Peyer's patch (tissue), 4 donors: ENCODE data around the gene LEPROT. TPM values are rescaled to one million over a fixed set of nuclear protein-coding genes. Genes with fewer than 3 reads are reported as not detected.
A peak's percentile ranks its signal among the peaks of the same experiment; 100 is the strongest.

Experiments used
- DNase-seq, 3 donors: peaks; one replicate each; pipeline ENCODE4 v3.0.0-alpha.2; 2017 to 2019
- H3K27ac ChIP-seq, 4 donors: fragments of 200-600 bp; sonication (generic); one replicate each; pipeline ENCODE4 v1.5.1; 2016 to 2019
- H3K27me3 ChIP-seq, 2 donors: fragments of 200-600 bp; sonication (generic); one replicate each; pipeline ENCODE4 v1.5.1; 2019
- H3K36me3 ChIP-seq, 3 donors: fragments of 200-600 bp; sonication (generic); one replicate each; pipeline ENCODE4 v1.5.1; 2016 to 2019
- H3K4me1 ChIP-seq, 4 donors: fragments of 200-600 bp; sonication (generic); one replicate each; pipeline ENCODE4 v1.5.1; 2016 to 2019
- H3K4me3 ChIP-seq, 4 donors: fragments of 200-600 bp; sonication (generic); 1 replicate in 3 of 4; 2 replicates in 1 of 4; pipeline ENCODE4 v1.5.1; 2016 to 2019; ENCODE audit warnings: mild to moderate bottlenecking in 1 of 4
- H3K9me3 ChIP-seq, 4 donors: fragments of 200-600 bp; sonication (generic); one replicate each; pipeline ENCODE4 v1.5.1; 2016 to 2019; ENCODE audit warnings: mild to moderate bottlenecking in 1 of 4
- POLR2A ChIP-seq, 2 donors: fragments of 450-650 bp; IDR thresholded peaks; one replicate each; pipeline ENCODE4 v1.5.1; 2017; ENCODE audit warnings: antibody characterized with exemption in 2 of 2, mild to moderate bottlenecking in 2 of 2, moderate library complexity in 2 of 2
- total RNA-seq, 4 donors: library from RNA; depleted of rRNA; stranded (reverse); fragments of >200 nt; gene quantifications; one replicate each; pipeline ENCODE4 v1.1.0, GENCODE V29; 2016
- TF ChIP-seq, protein P1 (sequence below), 6 experiments: fragments of 450-650 bp in 4 of 6; fragments of 200-600 bp in 2 of 6; sonication (generic) in 1 of 6; IDR thresholded peaks; one replicate each; pipeline ENCODE4 v1.5.1; 2017 to 2019; ENCODE audit warnings: antibody characterized with exemption in 6 of 6, mild to moderate bottlenecking in 3 of 6, moderate library complexity in 1 of 6

LEPROT gene
- total RNA-seq, 4 donors from 2014 or later = 19.8 to 52.5 (median 40.3) TPM

DNA sequence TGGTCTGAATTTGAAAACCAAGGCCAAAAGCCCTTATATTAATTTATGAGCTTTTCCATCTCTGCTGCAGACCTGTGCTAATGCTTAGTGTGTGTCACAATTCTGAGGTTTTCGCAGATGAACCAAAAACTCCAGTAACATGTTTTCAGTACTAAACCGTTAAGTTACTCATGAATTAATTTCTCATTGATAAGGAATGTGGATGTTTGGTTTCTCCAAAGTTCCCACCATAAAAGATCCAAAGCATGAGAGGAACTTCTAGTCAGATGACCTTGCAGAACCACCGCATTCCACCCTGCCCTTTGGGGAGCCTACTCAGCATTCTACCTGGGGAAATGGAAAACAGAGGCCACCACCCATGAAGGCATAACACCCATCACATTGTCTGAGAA lies 7.5 kb upstream of the LEPROT start:
- Histone ChIP-seq H3K27me3 (no peaks in the 10 kb centered on the region), H3K4me1 (no peaks in the 10 kb centered on the region), H3K4me3 (no peak overlapping the region), H3K36me3 (no peaks in the 10 kb centered on the region), H3K27ac (no peak overlapping the region), H3K9me3 (no peaks in the 10 kb centered on the region)
- no peak for DNase-seq
- TF ChIP-seq, protein P1, sequence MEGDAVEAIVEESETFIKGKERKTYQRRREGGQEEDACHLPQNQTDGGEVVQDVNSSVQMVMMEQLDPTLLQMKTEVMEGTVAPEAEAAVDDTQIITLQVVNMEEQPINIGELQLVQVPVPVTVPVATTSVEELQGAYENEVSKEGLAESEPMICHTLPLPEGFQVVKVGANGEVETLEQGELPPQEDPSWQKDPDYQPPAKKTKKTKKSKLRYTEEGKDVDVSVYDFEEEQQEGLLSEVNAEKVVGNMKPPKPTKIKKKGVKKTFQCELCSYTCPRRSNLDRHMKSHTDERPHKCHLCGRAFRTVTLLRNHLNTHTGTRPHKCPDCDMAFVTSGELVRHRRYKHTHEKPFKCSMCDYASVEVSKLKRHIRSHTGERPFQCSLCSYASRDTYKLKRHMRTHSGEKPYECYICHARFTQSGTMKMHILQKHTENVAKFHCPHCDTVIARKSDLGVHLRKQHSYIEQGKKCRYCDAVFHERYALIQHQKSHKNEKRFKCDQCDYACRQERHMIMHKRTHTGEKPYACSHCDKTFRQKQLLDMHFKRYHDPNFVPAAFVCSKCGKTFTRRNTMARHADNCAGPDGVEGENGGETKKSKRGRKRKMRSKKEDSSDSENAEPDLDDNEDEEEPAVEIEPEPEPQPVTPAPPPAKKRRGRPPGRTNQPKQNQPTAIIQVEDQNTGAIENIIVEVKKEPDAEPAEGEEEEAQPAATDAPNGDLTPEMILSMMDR (IDR thresholded peaks at IDR 0.05) = no peak
- no peak for TF ChIP-seq POLR2A (IDR thresholded peaks at IDR 0.05)

DNA sequence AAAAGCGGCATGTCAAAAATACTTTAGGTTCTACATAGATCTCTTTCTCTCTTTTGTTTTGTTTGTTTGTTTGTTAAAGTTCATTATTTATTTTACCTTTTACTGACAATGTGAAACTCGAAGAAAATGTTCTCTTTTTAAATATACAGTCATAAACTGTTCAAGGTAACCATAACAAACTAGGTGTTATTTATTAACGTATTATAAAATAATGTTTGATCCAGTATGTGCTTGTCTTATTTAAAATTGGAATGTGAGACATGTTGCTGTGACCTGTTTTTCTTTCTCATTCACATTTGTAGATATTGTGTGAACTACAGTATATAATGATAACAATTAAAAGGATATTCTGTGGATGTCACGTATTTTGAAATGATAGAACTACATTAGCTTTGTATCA lies 5.9 kb upstream of the LEPROT start:
- H3K4me3 ChIP-seq = no peak overlapping the region
- DNase-seq = no peak
- H3K4me1 ChIP-seq = no peaks in the 10 kb centered on the region
- no peak overlapping the region for H3K27ac ChIP-seq
- H3K9me3 ChIP-seq = no peaks in the 10 kb centered on the region
- H3K27me3 ChIP-seq = no peaks in the 10 kb centered on the region
- H3K36me3 ChIP-seq = no peaks in the 10 kb centered on the region
- no peak for TF ChIP-seq POLR2A (IDR thresholded peaks at IDR 0.05)
- TF ChIP-seq, protein P1 (IDR thresholded peaks at IDR 0.05) = no peak

GRCh38 chr1:65416767-65417166 lies 3.7 kb upstream of the LEPROT start:
- H3K4me1 ChIP-seq = peaks cover 0 to 4% (median 0%) of the 10 kb centered on the region in 4 donors
- no peak for TF ChIP-seq POLR2A (IDR thresholded peaks at IDR 0.05)
- TF ChIP-seq, protein P1 (IDR thresholded peaks at IDR 0.05) = no peak
- no peak overlapping the region for H3K27ac ChIP-seq
- no peaks in the 10 kb centered on the region for H3K9me3 ChIP-seq
- H3K27me3 ChIP-seq = no peaks in the 10 kb centered on the region
- no peak overlapping the region for H3K4me3 ChIP-seq
- H3K36me3 ChIP-seq = no peaks in the 10 kb centered on the region
- no peak for DNase-seq

- no peaks in the 10 kb centered on the region for H3K9me3 ChIP-seq
- no peak overlapping the region for H3K27ac ChIP-seq
- H3K4me3 ChIP-seq = no peak overlapping the region
- no peak for DNase-seq
- no peaks in the 10 kb centered on the region for H3K27me3 ChIP-seq
- TF ChIP-seq, protein P1 (IDR thresholded peaks at IDR 0.05) = no peak
- no peak for TF ChIP-seq POLR2A (IDR thresholded peaks at IDR 0.05)
- peaks cover 0 to 13% (median 0%) of the 10 kb centered on the region in 4 donors for H3K4me1 ChIP-seq
- no peaks in the 10 kb centered on the region for H3K36me3 ChIP-seq
Observed at GRCh38 chr1:65417729-65418128, 2.7 kb upstream of the LEPROT start.

- Histone ChIP-seq H3K36me3 (no peaks in the 10 kb centered on the region), H3K4me1 (peaks cover 0 to 20% (median 0%) of the 10 kb centered on the region in 4 donors), H3K27me3 (no peaks in the 10 kb centered on the region), H3K9me3 (no peaks in the 10 kb centered on the region), H3K4me3 (no peak overlapping the region), H3K27ac (peak overlapping the region in 1 of 4 donors; percentile 81)
- TF ChIP-seq POLR2A (IDR thresholded peaks at IDR 0.05) = no peak
- no peak for DNase-seq
Observed at GRCh38 chr1:65418522-65419185, 1.8 kb upstream of the LEPROT start.

DNA sequence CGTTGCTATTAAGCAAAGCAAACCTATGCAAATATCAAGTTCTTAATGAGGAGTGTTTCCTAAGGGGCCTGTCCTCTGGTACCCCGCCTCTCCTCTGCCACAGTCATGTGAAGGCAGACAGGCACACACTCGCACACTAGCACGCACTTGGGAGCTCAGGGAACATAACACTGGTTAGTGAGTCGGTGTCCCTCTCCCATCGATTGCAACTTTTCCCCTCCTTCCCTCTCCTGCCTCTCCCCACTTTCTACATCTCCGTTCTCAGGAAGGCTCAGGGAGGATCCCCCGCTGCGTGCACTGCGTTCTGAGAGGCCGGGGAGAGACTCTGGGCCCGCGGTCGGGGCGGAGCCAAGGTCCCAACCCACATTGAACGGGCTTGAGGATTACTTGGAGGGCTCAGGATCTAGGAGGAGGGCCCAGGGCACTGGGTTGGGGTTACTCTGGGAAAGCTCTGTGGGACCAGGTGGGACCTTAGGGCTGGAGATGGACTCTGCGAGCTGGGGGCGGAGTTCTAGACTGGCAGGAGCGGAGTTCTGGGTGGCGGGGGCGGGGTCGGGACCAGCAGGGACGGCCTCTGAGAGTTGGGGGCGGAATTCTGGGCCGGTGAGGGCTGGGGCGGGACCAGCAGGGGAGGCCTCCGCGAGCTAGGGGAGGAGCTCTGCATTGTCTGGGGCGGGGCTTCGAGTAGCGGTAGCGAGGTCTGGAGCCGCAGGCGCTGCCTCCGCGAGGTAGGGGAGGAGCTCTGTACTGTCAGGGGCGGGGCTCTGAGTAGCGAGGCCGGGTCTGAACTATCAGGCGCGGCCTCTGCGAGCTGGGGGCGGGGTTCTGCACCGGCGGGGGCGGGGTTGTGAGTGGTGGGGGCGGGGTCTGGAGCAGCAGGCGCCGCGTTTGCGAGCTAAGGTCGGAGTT lies 533 bp upstream of the LEPROT start:
- no peaks in the 10 kb centered on the region for H3K27me3 ChIP-seq
- TF ChIP-seq, protein P1 (IDR thresholded peaks at IDR 0.05) = no peak
- peak; percentile 28 to 67 for TF ChIP-seq POLR2A (IDR thresholded peaks at IDR 0.05)
- peak overlapping the region; percentile 81 to 95 (median 88) for H3K27ac ChIP-seq
- no peaks in the 10 kb centered on the region for H3K9me3 ChIP-seq
- peak; percentile 98 to 99 (median 99) for DNase-seq
- peaks cover 0 to 20% (median 0%) of the 10 kb centered on the region in 4 donors for H3K4me1 ChIP-seq
- H3K36me3 ChIP-seq = no peaks in the 10 kb centered on the region
- H3K4me3 ChIP-seq = peak overlapping the region; percentile 58 to 86 (median 60)
